ENCODE measurements around the gene ELL2. TPM values are rescaled to one million over a fixed set of nuclear protein-coding genes. Genes with fewer than 3 reads are reported as not detected.

The ELL2 gene
- total and polyA plus RNA-seq, 2 of the 13 experiments (the other 11 are each of a cell fraction or from before 2014, with no cell fraction given) = 78.9 to 97.1 TPM

DNA sequence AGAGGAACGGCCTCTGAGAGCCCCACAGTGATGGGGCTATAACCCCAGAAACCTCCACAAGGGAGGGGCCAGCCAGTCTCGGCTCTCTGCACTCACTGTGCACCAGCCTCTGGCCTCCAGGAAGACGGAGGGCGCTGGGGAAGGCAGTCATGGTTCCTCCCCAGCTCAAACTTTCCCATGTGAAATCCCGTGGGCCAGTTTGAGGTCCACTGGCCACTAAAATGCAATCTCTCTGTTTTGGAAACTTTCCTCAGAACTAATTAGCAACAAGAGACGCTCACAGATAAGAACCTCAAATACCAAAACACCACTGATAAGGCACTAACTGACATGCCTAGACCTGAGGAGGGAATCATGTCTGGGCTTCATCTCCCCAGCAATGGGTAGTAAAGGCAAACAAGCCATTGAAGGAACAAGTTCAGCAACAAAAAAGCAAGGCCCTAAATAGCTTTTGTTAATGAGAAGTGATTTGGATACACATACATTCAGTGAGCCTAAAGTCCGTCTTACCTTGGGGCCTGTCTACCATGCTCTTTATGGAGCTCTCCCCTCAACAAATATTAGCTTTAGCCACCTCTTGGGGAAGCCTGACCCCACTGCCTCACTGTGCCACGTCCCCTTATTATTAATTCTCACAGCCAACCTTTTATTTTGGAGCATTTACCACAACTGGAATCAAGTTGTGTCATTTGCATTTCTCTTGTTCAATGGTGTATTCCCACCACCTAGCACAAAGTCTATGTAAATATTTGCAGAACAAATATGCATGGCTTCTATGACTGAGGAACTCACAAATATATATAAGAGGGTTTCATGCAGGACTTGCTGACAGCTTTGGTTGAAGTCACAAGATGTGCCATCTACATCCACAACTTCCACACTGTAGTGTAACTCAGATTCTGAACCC lies 83.0 kb downstream of the ELL2 start (continued):
- peak; percentile 81; the same call in 1 of the 2 replicates for TF ChIP-seq ZBTB20 (CRISPR knock-in tag; IDR thresholded peaks at IDR 0.05; ENCODE audit: borderline replicate concordance, low read depth)
- peak; percentile 92 for TF ChIP-seq ZNF18 (CRISPR knock-in tag; IDR thresholded peaks at IDR 0.05; ENCODE audit: insufficient replicate concordance)
- no peak; the same call in 1 of the 2 replicates for TF ChIP-seq HMGXB3 (CRISPR knock-in tag; IDR thresholded peaks at IDR 0.05; ENCODE audit: borderline replicate concordance)
- no peak for TF ChIP-seq AKAP8 (CRISPR knock-in tag; IDR thresholded peaks at IDR 0.05)
- TF ChIP-seq, protein P1, sequence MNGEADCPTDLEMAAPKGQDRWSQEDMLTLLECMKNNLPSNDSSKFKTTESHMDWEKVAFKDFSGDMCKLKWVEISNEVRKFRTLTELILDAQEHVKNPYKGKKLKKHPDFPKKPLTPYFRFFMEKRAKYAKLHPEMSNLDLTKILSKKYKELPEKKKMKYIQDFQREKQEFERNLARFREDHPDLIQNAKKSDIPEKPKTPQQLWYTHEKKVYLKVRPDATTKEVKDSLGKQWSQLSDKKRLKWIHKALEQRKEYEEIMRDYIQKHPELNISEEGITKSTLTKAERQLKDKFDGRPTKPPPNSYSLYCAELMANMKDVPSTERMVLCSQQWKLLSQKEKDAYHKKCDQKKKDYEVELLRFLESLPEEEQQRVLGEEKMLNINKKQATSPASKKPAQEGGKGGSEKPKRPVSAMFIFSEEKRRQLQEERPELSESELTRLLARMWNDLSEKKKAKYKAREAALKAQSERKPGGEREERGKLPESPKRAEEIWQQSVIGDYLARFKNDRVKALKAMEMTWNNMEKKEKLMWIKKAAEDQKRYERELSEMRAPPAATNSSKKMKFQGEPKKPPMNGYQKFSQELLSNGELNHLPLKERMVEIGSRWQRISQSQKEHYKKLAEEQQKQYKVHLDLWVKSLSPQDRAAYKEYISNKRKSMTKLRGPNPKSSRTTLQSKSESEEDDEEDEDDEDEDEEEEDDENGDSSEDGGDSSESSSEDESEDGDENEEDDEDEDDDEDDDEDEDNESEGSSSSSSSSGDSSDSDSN (CRISPR knock-in tag; IDR thresholded peaks at IDR 0.05) = no peak
- TF ChIP-seq MTA3 (CRISPR knock-in tag; IDR thresholded peaks at IDR 0.05) = no peak
- TF ChIP-seq ZNF24 (IDR thresholded peaks at IDR 0.05) = no peak
- TF ChIP-seq, protein P2, sequence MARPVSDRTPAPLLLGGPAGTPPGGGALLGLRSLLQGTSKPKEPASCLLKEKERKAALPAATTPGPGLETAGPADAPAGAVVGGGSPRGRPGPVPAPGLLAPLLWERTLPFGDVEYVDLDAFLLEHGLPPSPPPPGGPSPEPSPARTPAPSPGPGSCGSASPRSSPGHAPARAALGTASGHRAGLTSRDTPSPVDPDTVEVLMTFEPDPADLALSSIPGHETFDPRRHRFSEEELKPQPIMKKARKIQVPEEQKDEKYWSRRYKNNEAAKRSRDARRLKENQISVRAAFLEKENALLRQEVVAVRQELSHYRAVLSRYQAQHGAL (CRISPR knock-in tag; IDR thresholded peaks at IDR 0.05; ENCODE audit: not compliant biosample characterization) = no peak
- TF ChIP-seq ZNF615 (CRISPR knock-in tag; IDR thresholded peaks at IDR 0.05; ENCODE audit: borderline replicate concordance) = no peak
- TF ChIP-seq SOX13 (IDR thresholded peaks at IDR 0.05) = no peak
- TF ChIP-seq SOX13 (CRISPR knock-in tag; conservative IDR thresholded peaks at IDR 0.05 in 1 of 2, IDR thresholded peaks at IDR 0.05 in 1 of 2) = peak in 1 of 2 experiments; percentile 74; a peak in 2 of 4 replicates
- TF ChIP-seq ZNF761 (CRISPR knock-in tag; conservative IDR thresholded peaks at IDR 0.05) = no peak
- TF ChIP-seq POLR2G (IDR thresholded peaks at IDR 0.05; ENCODE audit: low read depth, low read length) = peak; percentile 46
- 0 out of 2 replicates have a peak, but pooled peaks have one; percentile 31 for TF ChIP-seq ZNF292 (CRISPR knock-in tag; IDR thresholded peaks at IDR 0.05; ENCODE audit: borderline replicate concordance, low read depth)
- peak; percentile 78 for TF ChIP-seq ZNF574 (CRISPR knock-in tag; IDR thresholded peaks at IDR 0.05)

All from HepG2 (cell line).